SK-N-SH (cell line): Measurements from ENCODE around the gene EIF3A.
"Not testable (repeated sequence)": the region's sequence is repeated elsewhere in the genome, so short reads cannot be mapped to it uniquely, and the experiment has no call there.

Source experiments
- JUND ChIP-seq: IDR thresholded peaks from 2 replicates; pipeline ENCODE4 v1.4.0; 2012
- MAX ChIP-seq: IDR thresholded peaks from 2 replicates; pipeline ENCODE4 v1.4.0; 2012; ENCODE audit warnings: low read depth
- POLR2AphosphoS5 ChIP-seq: IDR thresholded peaks from 2 replicates; pipeline ENCODE4 v1.6.1; 2012; ENCODE audit warnings: low read depth, low read length
- RAD21 ChIP-seq: IDR thresholded peaks from 2 replicates; pipeline ENCODE4 v1.6.1; 2012; ENCODE audit warnings: mild to moderate bottlenecking, low read length
- USF2 ChIP-seq: fragments of 150-350 bp; IDR thresholded peaks from 2 replicates; pipeline ENCODE4 v1.6.1; 2017; ENCODE audit warnings: antibody characterized with exemption, low read length, low read depth, borderline replicate concordance
- YY1 ChIP-seq: IDR thresholded peaks from 2 replicates; pipeline ENCODE4 v1.4.0; 2012; ENCODE audit warnings: low read depth, mild to moderate bottlenecking
- TF ChIP-seq, protein P1 (sequence below): fragments of 200-600 bp; sonication (generic); IDR thresholded peaks from 2 replicates; pipeline ENCODE4 v1.6.1; 2017; ENCODE audit warnings: antibody characterized with exemption, mild to moderate bottlenecking, moderate library complexity

GRCh38 chr10:119028445-119028899 lies 52.1 kb downstream of the EIF3A start:
- TF ChIP-seq, protein P1, sequence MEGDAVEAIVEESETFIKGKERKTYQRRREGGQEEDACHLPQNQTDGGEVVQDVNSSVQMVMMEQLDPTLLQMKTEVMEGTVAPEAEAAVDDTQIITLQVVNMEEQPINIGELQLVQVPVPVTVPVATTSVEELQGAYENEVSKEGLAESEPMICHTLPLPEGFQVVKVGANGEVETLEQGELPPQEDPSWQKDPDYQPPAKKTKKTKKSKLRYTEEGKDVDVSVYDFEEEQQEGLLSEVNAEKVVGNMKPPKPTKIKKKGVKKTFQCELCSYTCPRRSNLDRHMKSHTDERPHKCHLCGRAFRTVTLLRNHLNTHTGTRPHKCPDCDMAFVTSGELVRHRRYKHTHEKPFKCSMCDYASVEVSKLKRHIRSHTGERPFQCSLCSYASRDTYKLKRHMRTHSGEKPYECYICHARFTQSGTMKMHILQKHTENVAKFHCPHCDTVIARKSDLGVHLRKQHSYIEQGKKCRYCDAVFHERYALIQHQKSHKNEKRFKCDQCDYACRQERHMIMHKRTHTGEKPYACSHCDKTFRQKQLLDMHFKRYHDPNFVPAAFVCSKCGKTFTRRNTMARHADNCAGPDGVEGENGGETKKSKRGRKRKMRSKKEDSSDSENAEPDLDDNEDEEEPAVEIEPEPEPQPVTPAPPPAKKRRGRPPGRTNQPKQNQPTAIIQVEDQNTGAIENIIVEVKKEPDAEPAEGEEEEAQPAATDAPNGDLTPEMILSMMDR, result not testable (repeated sequence)
- TF ChIP-seq YY1, RAD21, JUND, POLR2AphosphoS5, USF2, MAX: not testable (repeated sequence)
